MCF 10A (cell line): ENCODE measurements around the gene BMP6. TPM values are rescaled to one million over a fixed set of nuclear protein-coding genes. Genes with fewer than 3 reads are reported as not detected.

ENCODE experiments used
- BruUV-seq: library from RNA; stranded (reverse); fragments of 400-500 nt; replicated peaks from 2 replicates; lab custom pipeline; 2021; lab: Mats Ljungman, UMichigan
- CTCF ChIA-PET: fragments of 300-600 bp; sonication (Branson Sonifier 250); formaldehyde crosslinking; extraction: SDS; loops from one replicate; lab custom pipeline; 2021; ENCODE audit warnings: antibody characterized with exemption, inconsistent platforms; lab: Yijun Ruan, JAX
- POLR2A ChIA-PET: fragments of 300-600, 350-650 bp; sonication (Branson Sonifier 250); formaldehyde crosslinking; extraction: SDS; loops from one replicate; lab custom pipeline; 2020; ENCODE audit warnings: antibody characterized with exemption, inconsistent platforms; lab: Yijun Ruan, JAX
- DNase-seq: peaks from one replicate; pipeline ENCODE4 v3.0.0-alpha.2; 2018; ENCODE audit not compliant: unreplicated experiment
- H3K27ac Mint-ChIP-seq: one replicate; pipeline ENCODE4 v1.8.0; 2022; ENCODE audit warnings: mild to moderate bottlenecking, low read depth, mixed read lengths; ENCODE audit not compliant: unreplicated experiment
- H3K27me3 Mint-ChIP-seq: one replicate; pipeline ENCODE4 v1.8.0; 2022; ENCODE audit warnings: mixed read lengths; ENCODE audit not compliant: insufficient read depth, unreplicated experiment
- H3K36me3 Mint-ChIP-seq: one replicate; pipeline ENCODE4 v1.8.0; 2022; ENCODE audit warnings: mild to moderate bottlenecking, moderate library complexity, mixed read lengths; ENCODE audit not compliant: insufficient read depth, unreplicated experiment
- H3K4me1 Mint-ChIP-seq: one replicate; pipeline ENCODE4 v1.8.0; 2022; ENCODE audit warnings: mixed read lengths; ENCODE audit not compliant: insufficient read depth, unreplicated experiment
- H3K4me3 Mint-ChIP-seq: one replicate; pipeline ENCODE4 v1.8.0; 2022; ENCODE audit warnings: mild to moderate bottlenecking, moderate library complexity, mixed read lengths; ENCODE audit not compliant: unreplicated experiment
- H3K9me3 Mint-ChIP-seq: one replicate; pipeline ENCODE4 v1.8.0; 2022; ENCODE audit warnings: mixed read lengths; ENCODE audit not compliant: unreplicated experiment
- CTCF ChIP-seq: fragments of 200-600 bp; IDR thresholded peaks from one replicate; pipeline ENCODE4 v1.8.0; 2022; ENCODE audit warnings: antibody characterized with exemption, mild to moderate bottlenecking; ENCODE audit not compliant: unreplicated experiment
- intact Hi-C: fragments of 100-400 bp; cut with micrococcal nuclease; formaldehyde crosslinking; loops from 2 replicates; pipeline ENCODE4 v1.14.1; 2022
- total RNA-seq: library from RNA; stranded (reverse); gene quantifications from 2 replicates; pipeline ENCODE4 v1.2.3, GENCODE V29; 2022

The BMP6 gene
- total RNA-seq, 1 experiment from 2014 or later, result 0.12 TPM

GRCh38 chr6:7818257-7819214, 92.6 kb downstream of the BMP6 start:
- no peaks in the 10 kb centered on the region for H3K27me3 Mint-ChIP-seq
- H3K4me3 Mint-ChIP-seq, result no peak overlapping the region
- no TSS peak for BruUV-seq
- ChIA-PET CTCF (no interaction called here), POLR2A (no interaction called here)
- no peaks in the 10 kb centered on the region for H3K36me3 Mint-ChIP-seq
- no peaks in the 10 kb centered on the region for H3K4me1 Mint-ChIP-seq
- H3K27ac Mint-ChIP-seq, result no peak overlapping the region
- intact Hi-C loops, result no loop called here
- no peak for DNase-seq
- no peak for TF ChIP-seq CTCF
- H3K9me3 Mint-ChIP-seq, result no peaks in the 10 kb centered on the region

GRCh38 chr6:7819431-7820015, 93.6 kb downstream of the BMP6 start:
- Mint-ChIP-seq H3K27ac (no peak overlapping the region), H3K36me3 (no peaks in the 10 kb centered on the region), H3K9me3 (no peaks in the 10 kb centered on the region), H3K4me3 (no peak overlapping the region), H3K4me1 (no peaks in the 10 kb centered on the region), H3K27me3 (no peaks in the 10 kb centered on the region)
- no peak for TF ChIP-seq CTCF
- no TSS peak for BruUV-seq
- DNase-seq, result no peak
- CTCF ChIA-PET, result no interaction called here
- intact Hi-C loops, result no loop called here
- POLR2A ChIA-PET, result interaction anchor here (0.7 kb wide), 1 partner anchor 415 kb away, joined by 3 read pairs; no protein-coding TSS in a partner anchor

GRCh38 chr6:7820288-7820835, 94.5 kb downstream of the BMP6 start:
- H3K36me3 Mint-ChIP-seq, result no peaks in the 10 kb centered on the region
- no peaks in the 10 kb centered on the region for H3K9me3 Mint-ChIP-seq
- no peak for TF ChIP-seq CTCF
- POLR2A ChIA-PET, result interaction anchor here (0.7 kb wide), 1 partner anchor 416 kb away, joined by 3 read pairs; no protein-coding TSS in a partner anchor
- no peaks in the 10 kb centered on the region for H3K27me3 Mint-ChIP-seq
- H3K4me1 Mint-ChIP-seq, result no peaks in the 10 kb centered on the region
- DNase-seq, result no peak
- CTCF ChIA-PET, result interaction anchor here (0.7 kb wide), 1 partner anchor 533 kb away, joined by 3 read pairs; no protein-coding TSS in a partner anchor
- H3K4me3 Mint-ChIP-seq, result no peak overlapping the region
- no TSS peak for BruUV-seq
- no peak overlapping the region for H3K27ac Mint-ChIP-seq
- intact Hi-C loops, result no loop called here

- TF ChIP-seq CTCF, result no peak
- no peaks in the 10 kb centered on the region for H3K9me3 Mint-ChIP-seq
- POLR2A ChIA-PET, result no interaction called here
- no peak overlapping the region for H3K4me3 Mint-ChIP-seq
- intact Hi-C loops, result no loop called here
- H3K27ac Mint-ChIP-seq, result no peak overlapping the region
- H3K27me3 Mint-ChIP-seq, result no peaks in the 10 kb centered on the region
- H3K36me3 Mint-ChIP-seq, result no peaks in the 10 kb centered on the region
- BruUV-seq, result no TSS peak
- CTCF ChIA-PET, result no interaction called here
- H3K4me1 Mint-ChIP-seq, result no peaks in the 10 kb centered on the region
- DNase-seq, result no peak
Observed at GRCh38 chr6:7821426-7821825, 95.5 kb downstream of the BMP6 start.
